H1 (cell line): Measurements from ENCODE around the gene TOMM22. TPM values are rescaled to one million over a fixed set of nuclear protein-coding genes. Genes with fewer than 3 reads are reported as not detected.

Experiments used
- polyA plus RNA-seq, 7 experiments: library from polyadenylated mRNA; depleted of rRNA in 3 of 7; stranded (reverse) in 5 of 7; unstranded in 2 of 7; fragments of >200 nt in 5 of 7; fragments of 200-250 nt in 2 of 7; gene quantifications; 1 replicate in 5 of 7; 2 replicates in 1 of 7; 4 replicates in 1 of 7; pipeline versions ENCODE4 v1.2.1 to v1.2.3, GENCODE V29; 2011 to 2013; ENCODE audit warnings: missing spikeins in 2 of 7, mixed read lengths in 2 of 7
- total RNA-seq: library from RNA; stranded (reverse); fragmentation: NEBNext Ultra II Directional; extraction: Animal tissue kit (Norgen Biotek cat#: 25700); gene quantifications from 2 replicates; pipeline ENCODE4 v1.2.1, GENCODE V29; 2021

The TOMM22 gene
- total and polyA plus RNA-seq, 2 of the 8 experiments (the other 6 are each of a cell fraction or from before 2014, with no cell fraction given): 84.0 to 125 TPM

Other genes starting within 250 kb of the TOMM22 start
- 2.2 and 2.3 TPM in 2 replicates for gene KCNJ4, start 226.8 kb upstream of the TOMM22 start, total RNA-seq
- 1.4 TPM in 2 replicates for gene KCNJ4, start 226.8 kb upstream of the TOMM22 start, polyA plus RNA-seq (2011; rRNA removed)
- gene KDELR3, start 213.9 kb upstream of the TOMM22 start, total RNA-seq: 7.8 and 7.9 TPM in 2 replicates
- gene KDELR3, start 213.9 kb upstream of the TOMM22 start, polyA plus RNA-seq (2011; rRNA removed): 8.0 and 13.0 TPM in 2 replicates
- gene DDX17, start 175.6 kb upstream of the TOMM22 start, total RNA-seq: 441 and 448 TPM in 2 replicates
- gene DDX17, start 175.6 kb upstream of the TOMM22 start, polyA plus RNA-seq (2011; rRNA removed): 437 and 698 TPM in 2 replicates
- gene DMC1, start 111.8 kb upstream of the TOMM22 start, total RNA-seq: 7.1 and 7.2 TPM in 2 replicates
- 3.8 and 20.2 TPM in 2 replicates for gene DMC1, start 111.8 kb upstream of the TOMM22 start, polyA plus RNA-seq (2011; rRNA removed)
- gene FAM227A, start 25.6 kb upstream of the TOMM22 start, total RNA-seq: 3.8 and 3.9 TPM in 2 replicates
- 2.1 TPM in 2 replicates for gene FAM227A, start 25.6 kb upstream of the TOMM22 start, polyA plus RNA-seq (2011; rRNA removed)
- gene CBY1, start 25.3 kb upstream of the TOMM22 start, total RNA-seq: 23.2 and 24.4 TPM in 2 replicates
- 28.5 and 30.2 TPM in 2 replicates for gene CBY1, start 25.3 kb upstream of the TOMM22 start, polyA plus RNA-seq (2011; rRNA removed)
- 20.2 and 21.3 TPM in 2 replicates for gene JOSD1, start 19.0 kb downstream of the TOMM22 start, total RNA-seq
- 16.7 and 18.4 TPM in 2 replicates for gene JOSD1, start 19.0 kb downstream of the TOMM22 start, polyA plus RNA-seq (2011; rRNA removed)
- 91.8 and 92.0 TPM in 2 replicates for gene GTPBP1, start 24.0 kb downstream of the TOMM22 start, total RNA-seq
- gene GTPBP1, start 24.0 kb downstream of the TOMM22 start, polyA plus RNA-seq (2011; rRNA removed): 53.1 and 80.2 TPM in 2 replicates
- gene SUN2, start 74.0 kb downstream of the TOMM22 start, total RNA-seq: 10.5 and 11.7 TPM in 2 replicates
- 5.1 and 8.3 TPM in 2 replicates for gene SUN2, start 74.0 kb downstream of the TOMM22 start, polyA plus RNA-seq (2011; rRNA removed)
- 7.8 and 8.8 TPM in 2 replicates for gene DNAL4, start 112.2 kb downstream of the TOMM22 start, total RNA-seq
- gene DNAL4, start 112.2 kb downstream of the TOMM22 start, polyA plus RNA-seq (2011; rRNA removed): 14.0 and 23.4 TPM in 2 replicates
- 5.8 and 6.4 TPM in 2 replicates for gene NPTXR, start 162.1 kb downstream of the TOMM22 start, total RNA-seq
- gene NPTXR, start 162.1 kb downstream of the TOMM22 start, polyA plus RNA-seq (2011; rRNA removed): 3.7 and 4.9 TPM in 2 replicates
- gene CBX6, start 190.3 kb downstream of the TOMM22 start, total RNA-seq: 27.5 and 28.2 TPM in 2 replicates
- gene CBX6, start 190.3 kb downstream of the TOMM22 start, polyA plus RNA-seq (2011; rRNA removed): 10.6 and 11.7 TPM in 2 replicates